CD4-positive, alpha-beta T cell treated with Interleukin-6 for 4 hours (primary cell): Measurements from ENCODE around the gene EPHB6.
A peak's percentile ranks its signal among the peaks of the same experiment; 100 is the strongest.

ENCODE experiments used
- DNase-seq: peaks from one replicate; pipeline ENCODE4 v3.0.0-alpha.2; 2020; ENCODE audit warnings: mixed read lengths

The EPHB6 gene

DNA sequence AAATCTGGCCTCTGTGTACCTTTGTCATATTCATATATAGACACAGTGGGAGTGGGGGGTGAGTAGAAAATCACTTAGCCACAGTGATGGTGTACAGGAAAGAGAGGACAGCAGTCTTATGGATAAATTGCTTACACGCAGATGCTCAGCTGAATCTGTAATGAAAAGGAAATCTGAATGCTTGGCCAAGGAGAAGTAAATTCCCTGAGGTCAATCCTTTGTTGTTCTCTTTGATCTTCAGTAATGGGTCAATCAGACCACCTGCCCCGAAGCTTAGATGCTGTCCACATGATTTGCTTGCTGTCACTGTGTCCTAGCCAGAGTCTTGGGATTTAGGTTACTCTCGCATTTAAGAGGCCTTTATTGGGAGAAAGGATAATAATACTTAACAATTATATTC lies 18.4 kb upstream of the EPHB6 start:
- no peak for DNase-seq

DNA sequence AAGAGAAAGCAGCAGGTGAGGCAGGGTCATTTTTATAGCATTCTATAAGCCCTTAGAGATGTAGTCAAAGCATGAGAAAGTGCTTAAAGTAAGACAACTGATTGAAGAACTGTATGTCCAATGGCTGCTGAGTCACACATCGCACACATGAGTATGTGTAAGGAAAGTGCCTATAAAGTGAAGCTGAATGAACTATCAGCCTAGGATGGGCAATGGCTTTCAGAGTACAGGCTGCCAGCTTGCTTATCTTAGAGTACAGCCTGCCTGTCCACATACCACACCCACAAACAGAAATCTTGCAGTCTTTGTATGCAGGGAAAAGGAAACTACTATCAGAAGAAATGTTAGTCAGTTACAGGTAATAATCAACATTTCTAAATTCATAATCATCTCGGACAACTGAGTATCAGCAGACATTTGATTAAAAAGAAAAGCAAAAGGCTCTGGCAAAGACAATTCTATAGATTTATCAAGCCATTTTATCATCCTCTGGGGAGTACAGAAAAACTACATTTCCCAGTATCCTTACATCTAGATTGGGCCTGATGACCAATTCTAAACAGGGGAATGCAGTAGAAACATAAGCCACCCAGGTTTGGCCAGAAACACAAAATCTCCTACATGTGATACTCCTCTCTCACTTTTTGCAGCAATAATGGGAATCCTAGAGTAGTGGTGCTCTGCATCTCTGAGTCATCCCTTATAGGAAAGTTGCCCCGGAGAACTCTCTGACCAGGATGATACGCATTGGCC lies 16.2 kb upstream of the EPHB6 start:
- DNase-seq, result no peak

DNA sequence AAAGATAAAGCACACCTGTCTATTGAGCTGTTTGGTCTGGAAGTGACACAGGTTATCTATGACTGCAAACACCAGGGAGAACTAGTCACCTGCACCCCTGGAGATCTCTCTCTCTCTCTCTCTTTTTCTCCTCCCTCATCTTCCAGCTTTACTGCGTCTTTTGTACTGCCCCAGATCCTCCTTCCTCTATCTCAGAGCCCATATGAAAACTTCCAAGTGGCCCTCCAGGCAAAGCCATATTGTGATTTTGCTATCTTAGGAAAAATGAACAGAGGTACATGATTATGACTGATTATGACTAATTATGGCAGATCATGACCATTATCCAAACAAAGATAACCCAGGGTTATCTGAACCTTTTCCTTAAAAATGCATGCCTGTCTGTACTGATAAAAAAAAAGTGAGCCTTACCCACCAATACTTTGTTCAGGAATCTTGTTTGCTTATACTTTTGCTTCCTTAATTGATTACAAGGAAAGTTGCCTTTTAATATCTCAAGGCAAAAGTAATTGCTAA lies 12.6 kb upstream of the EPHB6 start:
- no peak for DNase-seq

DNA sequence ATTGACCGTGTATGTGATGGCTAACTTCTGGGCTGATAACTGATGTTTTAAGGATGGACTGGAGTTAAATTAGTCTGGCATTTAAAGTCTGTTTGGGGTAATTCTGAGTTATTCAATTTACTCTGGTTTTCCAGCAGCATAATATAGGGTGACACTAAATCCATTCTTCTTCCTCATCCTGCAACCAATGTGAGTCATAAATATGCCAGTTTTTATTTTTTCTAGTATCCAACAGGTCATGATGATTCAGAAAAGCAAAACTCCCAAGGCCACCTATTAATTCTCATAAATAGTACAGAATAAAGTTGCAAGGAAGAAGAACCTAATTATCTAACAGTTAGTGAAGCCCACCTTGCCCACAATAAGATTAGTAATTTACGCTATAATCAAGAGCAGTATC lies 7.5 kb upstream of the EPHB6 start:
- no peak for DNase-seq

DNA sequence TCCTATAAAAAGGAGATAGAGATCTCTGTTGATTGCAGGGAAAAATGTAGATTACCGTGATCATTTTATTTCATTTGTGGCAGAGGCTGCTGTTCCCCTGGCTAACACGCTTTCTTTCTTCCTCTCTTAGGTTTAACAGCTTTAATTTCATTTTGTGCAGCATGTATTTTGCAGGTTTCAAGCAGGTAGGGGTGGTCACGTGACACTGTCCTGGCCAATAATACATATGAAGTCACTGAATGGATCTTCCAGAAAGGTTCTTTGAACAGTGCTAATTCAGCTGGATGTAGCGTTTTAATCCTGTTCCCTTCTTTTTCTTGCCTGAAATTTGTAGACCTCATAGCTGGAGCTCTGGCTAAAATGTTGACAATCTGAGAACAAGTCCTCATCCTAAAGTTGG lies 3.6 kb upstream of the EPHB6 start:
- no peak for DNase-seq

DNA sequence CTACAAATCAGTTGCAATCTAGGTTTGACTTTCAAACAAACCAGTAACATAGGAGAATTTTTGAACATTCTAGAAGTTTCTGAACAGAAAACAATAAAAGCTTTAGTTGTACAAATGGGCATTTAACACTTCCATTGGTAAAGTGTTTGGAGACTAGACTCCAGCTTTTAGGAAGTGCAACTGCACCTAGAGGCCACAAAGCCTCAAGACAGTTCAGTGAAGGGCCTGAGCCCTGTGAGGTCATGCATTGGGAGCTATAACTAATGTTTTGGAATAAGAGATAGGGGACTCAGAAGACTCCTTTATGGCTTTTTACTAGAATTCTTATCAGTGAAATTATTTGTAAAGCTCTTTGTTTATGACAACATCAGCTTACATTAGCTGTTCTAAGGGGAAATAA lies 3.0 kb upstream of the EPHB6 start:
- no peak for DNase-seq

DNA sequence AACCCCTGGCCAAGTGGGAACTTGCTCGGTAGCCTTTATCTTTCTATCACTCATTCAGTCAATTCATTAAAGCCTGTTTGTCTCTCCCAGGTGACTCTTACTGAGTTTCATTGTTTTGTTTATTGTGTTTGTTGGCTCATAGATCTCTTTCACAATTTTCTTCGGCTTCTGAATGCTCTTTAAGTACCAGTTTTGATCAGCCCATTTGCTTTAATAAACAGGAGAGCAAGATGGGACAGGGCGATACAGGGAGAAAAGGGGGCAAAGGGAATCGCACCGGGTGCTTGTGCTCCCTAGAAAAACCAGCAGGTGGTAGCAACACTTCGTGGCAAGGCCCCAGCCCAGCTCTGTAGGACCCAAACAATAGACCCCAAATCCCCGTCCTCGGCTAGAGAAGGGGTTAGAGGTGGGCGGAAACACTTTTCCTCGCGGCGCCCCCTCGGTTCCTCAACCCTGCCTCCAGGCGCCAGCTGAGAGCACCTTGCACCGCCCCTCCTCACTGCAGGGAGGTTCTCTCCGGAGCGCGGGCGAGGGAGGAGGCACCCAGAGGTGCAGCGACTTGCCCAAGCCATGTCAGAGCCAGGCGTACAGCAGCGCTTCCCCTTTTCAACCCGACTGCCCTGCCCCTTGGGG lies 1.0 kb upstream of the EPHB6 start:
- DNase-seq, result peak; percentile 71

DNA sequence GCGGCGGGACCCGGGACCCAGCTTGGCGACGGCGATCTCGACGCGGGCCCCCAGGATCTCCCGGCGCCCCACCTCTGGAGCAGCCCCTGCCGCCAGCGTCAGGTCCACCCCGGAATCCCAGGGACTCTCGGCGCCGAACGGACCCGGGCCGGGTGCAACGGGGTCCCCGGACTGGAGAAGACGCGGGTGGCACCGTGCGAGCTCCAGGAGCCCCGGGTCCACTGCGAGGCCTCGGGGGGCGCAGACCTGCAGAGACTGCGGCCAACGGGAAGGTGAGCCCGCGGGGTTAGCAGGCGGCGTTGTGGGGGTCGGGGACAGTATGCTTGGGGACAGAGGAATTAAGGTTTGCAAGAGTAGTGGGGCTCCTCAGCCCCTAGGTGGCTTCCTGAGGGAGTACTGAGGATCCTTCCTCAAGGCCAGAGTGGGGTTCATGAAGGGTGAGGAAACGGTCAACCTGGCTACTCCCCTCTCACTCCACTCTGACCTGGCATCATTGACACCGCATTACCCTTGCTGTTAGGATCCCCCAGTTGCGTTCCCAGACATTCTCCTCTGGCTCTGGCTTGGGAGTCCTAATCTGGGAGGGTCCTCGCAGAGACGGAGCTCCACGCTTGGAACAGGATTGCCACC lies 353 bp downstream of the EPHB6 start:
- DNase-seq, result no peak

DNA sequence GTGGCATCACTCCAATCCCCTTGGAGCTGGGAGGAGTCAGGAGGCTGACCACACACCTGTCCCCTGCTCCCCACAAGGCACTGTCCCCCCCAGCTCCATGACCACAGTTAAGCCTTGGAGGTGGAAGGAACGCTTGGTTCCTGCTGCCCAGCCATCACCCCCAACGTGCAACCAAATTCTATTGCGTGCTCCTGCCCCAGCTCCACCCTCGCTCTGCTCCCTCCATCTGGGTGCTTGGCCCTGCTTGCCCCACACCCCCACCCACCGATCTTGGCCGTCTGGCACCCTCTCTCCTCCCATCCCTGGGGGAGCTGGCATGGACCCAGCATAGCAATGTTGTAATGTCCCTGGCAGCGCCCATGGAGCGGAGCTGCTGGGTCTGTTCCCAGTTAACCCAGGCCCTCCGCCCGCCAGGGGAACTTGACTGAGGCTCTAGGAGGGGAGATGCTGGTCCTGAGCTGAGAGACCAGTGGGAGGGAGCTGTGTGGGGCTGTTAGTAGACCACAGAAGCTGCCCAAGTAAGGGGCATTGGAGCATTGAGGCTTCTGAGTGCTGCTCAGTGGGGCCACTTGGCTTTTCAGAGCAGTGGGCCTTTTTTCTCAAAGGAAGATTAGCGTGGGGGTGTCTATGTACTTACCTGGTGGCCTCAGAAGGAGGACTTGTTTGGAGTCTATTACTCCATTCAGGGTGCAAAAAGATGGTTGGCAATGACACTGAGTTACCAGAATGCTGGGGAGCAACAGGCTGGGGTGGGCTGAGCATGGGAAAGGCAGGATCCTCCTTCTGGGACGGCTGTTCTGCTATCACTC lies 1.1 kb downstream of the EPHB6 start:
- DNase-seq, result peak; percentile 20

DNA sequence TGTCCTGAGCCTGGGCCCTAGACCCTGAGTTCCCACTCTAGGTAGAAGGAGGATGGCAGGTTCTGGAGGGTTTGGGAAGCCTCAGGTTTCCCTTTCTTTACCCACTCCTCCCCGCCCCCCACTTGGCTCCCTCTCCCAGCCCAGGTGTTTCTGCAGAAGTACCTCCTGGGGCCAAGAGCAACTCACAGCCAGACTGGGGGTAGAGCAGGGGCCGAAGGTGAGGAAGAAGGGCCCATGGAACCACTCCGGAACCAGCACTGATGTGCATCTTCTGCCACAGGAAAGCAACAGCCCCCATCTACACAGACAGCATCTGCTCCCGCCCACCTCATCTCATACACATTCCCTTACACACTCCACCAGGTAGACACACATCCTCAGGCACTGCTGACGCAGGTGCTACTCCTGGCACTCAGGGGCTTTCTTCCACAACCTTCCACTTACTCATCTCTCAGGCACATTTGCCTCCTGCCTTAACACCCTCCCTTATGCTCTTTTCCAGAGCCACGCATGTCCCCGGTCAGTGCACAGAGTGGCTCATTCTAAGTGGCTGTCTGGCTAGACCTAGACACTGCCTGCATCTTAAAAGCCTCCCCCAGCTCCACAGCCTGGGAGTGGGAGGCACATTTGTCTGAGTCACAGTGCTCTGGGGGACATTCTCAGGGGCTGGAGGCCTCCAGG lies 1.8 kb downstream of the EPHB6 start:
- no peak for DNase-seq

DNA sequence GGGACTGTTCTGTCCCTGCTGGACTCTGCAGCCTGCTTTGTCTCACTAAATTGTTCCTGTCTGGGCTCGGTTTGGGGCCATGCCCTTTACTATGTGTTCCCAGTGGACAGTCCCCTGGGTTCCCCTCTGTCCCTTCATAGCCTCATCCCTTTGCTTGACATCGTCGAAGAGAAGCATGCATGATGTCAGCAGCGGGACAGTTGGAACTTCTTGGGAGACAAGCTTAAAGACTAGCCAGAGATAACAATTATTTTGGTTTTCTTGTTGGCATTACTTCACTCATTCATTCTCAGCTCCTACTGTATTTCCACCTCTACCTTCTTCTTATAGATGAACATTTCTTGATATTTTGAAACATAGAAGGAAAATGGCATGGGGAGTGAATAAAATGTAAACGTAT lies 2.7 kb downstream of the EPHB6 start:
- no peak for DNase-seq

DNA sequence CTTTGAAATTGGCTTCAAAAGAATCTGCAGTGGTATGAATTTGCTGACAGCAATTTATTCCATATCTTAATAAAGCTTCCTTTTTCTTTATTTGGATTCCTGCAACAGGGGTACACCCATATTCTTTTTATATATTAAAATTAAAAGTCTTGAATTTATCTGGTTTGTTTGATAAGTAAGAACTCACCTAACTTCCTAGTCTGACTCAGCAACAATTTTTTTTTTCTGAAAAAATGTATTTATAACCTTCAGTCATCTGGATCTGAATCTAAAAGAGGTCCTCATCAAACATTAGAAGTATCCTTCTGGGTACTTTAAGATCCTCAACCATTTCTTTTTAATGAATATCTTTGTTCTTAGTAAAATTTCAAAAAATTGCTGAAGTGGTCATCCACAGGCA lies 4.5 kb downstream of the EPHB6 start:
- no peak for DNase-seq

DNA sequence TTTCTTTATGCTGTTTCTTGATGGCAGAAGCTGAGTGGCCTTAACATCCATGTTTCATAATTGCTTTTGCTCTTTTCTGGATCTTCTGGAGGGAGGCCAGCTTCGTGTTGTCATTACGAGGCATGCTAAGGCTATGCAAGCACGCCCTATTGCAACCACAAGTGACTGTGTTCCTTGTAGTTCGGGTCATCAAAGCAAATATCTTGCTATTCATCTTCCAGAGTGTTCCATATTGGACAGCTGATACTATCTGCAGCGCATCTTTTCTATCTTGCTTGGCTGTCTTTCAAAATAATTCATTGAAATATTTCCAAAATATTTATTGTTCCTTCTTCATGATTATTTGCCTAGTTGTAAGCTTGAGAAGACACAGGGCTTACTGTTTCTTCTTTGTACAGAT lies 5.0 kb downstream of the EPHB6 start:
- DNase-seq, result no peak

DNA sequence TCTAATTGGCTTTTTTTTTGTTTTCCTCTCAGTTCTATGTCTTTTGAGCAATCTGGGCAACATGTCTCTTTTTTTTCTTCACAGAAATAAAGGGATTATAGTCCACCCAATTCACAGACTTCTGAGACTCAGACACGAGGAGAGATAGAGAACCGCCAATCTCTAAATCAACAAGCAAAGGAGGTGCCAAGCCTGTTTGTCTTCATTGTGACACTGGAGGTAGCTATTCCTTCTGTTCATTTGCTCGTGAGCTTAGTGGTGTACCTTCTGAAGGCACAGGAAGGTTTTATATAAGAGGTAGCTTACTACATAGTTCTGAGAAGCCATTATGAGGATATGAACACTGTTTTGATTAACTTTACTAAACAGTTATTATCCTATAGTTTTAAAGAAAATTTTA lies 6.1 kb downstream of the EPHB6 start:
- DNase-seq, result no peak

DNA sequence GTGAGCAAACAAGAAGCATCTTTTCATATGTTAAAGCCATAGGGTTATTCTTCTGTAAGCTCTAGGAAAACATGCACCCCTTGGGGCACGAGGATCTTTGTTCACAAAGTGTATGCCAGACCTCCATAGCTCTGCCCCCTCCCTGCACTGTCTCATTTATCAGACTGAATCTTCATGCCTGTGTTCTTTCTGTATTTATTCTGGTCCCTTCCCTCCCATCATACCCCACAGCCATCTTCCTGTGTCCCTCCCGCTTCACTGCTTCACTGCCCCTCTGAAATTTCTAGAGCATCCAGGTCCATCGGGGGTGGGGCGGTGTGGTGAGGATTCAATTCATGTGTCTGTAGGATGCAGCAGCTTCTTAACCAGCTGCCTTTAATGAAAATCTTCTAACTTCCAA lies 7.5 kb downstream of the EPHB6 start:
- no peak for DNase-seq

DNA sequence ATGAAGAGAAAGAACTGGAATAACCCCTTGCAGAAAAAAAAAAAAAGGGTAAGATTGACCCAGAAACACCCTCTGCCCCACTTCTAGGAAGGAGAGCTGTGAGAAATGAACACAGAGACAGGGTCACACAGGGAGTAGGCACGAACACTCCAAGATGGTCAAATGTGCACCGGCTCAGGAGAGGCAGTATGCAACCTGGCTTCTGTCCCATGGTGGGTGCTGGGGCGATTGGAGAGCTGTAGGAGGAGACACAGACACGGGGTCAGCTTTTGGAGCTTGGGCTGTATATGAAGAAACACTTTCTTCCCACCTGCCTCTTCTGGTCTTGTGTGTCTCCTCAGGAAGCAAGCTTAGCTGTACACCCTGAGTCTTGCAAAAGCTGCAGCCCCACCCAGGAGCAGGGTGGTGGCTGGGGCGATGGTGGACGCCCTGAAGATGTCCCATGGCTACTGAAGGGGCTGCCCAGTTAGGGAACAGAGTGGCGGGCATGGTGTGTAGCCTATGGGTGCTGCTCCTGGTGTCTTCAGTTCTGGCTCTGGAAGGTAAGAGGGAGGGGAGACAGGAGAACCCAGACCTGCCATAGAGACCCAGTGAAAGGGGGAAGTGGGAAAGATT lies 8.0 kb downstream of the EPHB6 start:
- no peak for DNase-seq

DNA sequence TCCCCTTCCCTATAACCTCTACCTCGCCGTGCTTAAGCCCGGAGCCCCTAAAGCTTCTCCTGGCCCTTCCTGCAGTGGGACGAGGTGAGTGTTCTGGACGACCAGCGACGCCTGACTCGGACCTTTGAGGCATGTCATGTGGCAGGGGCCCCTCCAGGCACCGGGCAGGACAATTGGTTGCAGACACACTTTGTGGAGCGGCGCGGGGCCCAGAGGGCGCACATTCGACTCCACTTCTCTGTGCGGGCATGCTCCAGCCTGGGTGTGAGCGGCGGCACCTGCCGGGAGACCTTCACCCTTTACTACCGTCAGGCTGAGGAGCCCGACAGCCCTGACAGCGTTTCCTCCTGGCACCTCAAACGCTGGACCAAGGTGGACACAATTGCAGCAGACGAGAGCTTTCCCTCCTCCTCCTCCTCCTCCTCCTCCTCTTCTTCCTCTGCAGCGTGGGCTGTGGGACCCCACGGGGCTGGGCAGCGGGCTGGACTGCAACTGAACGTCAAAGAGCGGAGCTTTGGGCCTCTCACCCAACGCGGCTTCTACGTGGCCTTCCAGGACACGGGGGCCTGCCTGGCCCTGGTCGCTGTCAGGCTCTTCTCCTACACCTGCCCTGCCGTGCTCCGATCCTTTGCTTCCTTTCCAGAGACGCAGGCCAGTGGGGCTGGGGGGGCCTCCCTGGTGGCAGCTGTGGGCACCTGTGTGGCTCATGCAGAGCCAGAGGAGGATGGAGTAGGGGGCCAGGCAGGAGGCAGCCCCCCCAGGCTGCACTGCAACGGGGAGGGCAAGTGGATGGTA lies 9.2 kb downstream of the EPHB6 start:
- DNase-seq, result no peak

DNA sequence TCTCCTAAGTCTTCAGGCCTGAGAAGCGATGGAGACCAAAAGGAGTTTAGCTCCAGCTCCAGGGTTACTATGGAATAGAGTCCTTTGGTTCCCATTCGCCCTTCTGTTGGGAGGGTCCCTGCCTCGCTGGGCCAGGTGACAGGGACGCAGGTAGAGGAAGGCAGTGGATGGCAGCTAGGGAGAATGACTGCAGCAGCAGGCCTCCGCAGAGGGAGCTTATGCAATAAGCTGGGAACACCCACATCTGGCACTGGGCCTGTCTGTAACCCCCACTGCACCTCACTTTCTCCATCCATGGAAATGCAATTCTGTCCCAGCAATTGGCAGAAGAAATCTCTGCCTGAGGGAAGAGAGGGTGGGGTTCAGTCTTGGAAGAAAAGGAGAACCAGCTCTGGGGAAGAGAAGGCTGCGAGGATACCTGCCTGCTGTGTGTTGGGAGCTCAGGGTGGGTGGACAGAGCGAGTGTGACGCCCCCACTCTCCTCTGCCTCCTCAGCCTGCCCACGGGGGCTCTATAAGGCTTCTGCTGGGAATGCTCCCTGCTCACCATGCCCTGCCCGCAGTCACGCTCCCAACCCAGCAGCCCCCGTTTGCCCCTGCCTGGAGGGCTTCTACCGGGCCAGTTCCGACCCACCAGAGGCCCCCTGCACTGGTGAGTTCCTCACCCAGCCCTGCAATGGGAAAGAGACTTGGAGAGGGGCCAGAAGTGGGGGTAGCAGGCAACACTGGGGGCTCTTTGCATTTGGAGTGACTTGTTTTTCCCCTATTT lies 10.3 kb downstream of the EPHB6 start:
- no peak for DNase-seq

DNA sequence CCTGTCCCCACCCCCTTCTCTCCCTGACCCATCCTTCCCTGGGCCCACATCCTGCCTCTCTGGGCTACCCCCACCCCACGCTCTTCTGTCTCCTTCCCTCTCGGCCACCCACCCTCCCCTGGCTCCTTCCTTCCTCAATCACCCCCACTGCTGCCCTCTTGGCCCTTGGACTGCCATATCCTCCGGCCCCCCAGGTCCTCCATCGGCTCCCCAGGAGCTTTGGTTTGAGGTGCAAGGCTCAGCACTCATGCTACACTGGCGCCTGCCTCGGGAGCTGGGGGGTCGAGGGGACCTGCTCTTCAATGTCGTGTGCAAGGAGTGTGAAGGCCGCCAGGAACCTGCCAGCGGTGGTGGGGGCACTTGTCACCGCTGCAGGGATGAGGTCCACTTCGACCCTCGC lies 10.9 kb downstream of the EPHB6 start:
- no peak for DNase-seq

DNA sequence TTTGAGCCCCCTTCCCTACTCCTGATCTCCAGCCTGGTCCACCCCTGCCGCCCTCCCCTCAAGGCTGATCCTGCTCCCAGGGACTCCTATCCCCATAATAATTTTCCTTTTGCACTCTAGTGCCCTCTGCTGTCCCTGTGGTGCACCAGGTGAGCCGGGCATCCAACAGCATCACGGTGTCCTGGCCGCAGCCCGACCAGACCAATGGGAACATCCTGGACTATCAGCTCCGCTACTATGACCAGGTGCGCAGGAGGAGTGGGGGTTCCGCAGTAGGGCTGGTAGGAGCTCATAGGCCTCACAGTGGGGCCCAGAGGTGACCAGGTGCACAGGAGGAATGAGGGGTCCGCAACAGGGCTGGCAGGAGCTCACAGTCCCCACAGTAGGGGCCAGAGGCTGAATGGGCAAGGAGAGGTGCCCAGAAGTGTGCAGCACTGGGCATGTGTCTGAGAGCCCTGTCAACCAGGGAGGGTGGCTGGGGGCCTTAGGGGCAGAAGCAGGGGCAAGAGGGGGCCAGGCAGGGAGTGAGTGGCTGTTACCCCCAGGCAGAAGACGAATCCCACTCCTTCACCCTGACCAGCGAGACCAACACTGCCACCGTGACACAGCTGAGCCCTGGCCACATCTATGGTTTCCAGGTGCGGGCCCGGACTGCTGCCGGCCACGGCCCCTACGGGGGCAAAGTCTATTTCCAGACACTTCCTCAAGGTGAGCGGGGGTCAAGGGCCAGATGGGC lies 11.7 kb downstream of the EPHB6 start:
- peak; percentile 46 for DNase-seq
